ENCODE results near the gene TRIM32.

The TRIM32 gene

DNA sequence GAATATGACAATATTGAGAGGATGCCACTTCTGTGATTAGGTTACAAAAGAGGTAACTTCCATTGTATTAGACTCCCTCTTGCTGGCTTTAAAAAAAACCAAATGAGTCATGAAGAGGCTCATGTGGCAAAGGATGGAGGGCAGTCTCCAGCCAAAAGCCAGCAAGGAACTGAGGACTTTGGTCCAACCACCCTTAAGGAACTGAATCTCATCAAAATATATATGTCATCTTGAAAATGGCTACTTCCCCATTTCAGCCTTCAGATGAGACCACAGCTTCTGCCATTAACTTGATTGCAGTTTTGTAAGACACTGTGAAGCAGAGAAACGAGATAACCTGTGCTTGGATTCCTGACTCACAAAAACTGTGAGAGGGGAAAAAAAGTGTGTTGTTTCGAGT lies 15.5 kb upstream of the TRIM32 start:
- DNase-seq (ENCODE audit: extremely low spot score), result no peak
- TF ChIP-seq SP1 (IDR thresholded peaks at IDR 0.05), result no peak
- ChIA-PET CTCF (no interaction called here), POLR2A (no interaction called here)

DNA sequence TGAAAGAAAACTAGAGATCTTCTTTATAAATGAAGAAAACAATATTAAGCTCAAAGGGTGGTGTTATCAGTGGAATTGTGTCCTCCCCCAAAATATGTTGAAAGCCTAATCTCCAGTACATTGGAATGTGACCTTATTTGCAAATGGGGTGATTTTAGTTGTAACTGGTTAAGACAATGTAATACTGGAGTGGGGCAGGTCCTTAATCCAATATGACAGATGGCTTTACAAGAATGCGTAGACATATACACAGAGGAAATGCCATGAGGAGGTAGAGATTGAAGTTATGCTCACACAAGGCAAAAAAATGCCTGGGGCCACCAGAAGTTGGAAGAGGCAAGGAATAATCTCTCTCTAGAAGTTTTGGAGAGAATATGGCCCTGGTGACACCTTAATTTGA lies 13.7 kb upstream of the TRIM32 start:
- DNase-seq (ENCODE audit: extremely low spot score), result no peak
- ChIA-PET POLR2A (no interaction called here), CTCF (interaction anchor here (0.8 kb wide), 1 partner anchor 12 kb away, joined by 5 read pairs; no protein-coding TSS in a partner anchor)
- TF ChIP-seq ARNT (IDR thresholded peaks at IDR 0.05), result no peak
- TF ChIP-seq FOXM1 (IDR thresholded peaks at IDR 0.05; ENCODE audit: borderline replicate concordance), result no peak
- TF ChIP-seq PKNOX1 (IDR thresholded peaks at IDR 0.05), result no peak
- TF ChIP-seq NFRKB (IDR thresholded peaks at IDR 0.05), result no peak
- no peak for TF ChIP-seq HDGF (IDR thresholded peaks at IDR 0.05; ENCODE audit: borderline replicate concordance)
- TF ChIP-seq ZNF384 (IDR thresholded peaks at IDR 0.05), result no peak
- no peak for TF ChIP-seq SUZ12 (IDR thresholded peaks at IDR 0.05)
- no peak for TF ChIP-seq ELF4 (IDR thresholded peaks at IDR 0.05)
- TF ChIP-seq LEF1 (IDR thresholded peaks at IDR 0.05; ENCODE audit: borderline replicate concordance), result no peak
- no peak for TF ChIP-seq TARDBP (IDR thresholded peaks at IDR 0.05)
- no peak for TF ChIP-seq CTBP1 (IDR thresholded peaks at IDR 0.05; ENCODE audit: borderline replicate concordance)
- no peak for TF ChIP-seq FOXA1 (IDR thresholded peaks at IDR 0.05)
- TF ChIP-seq FOXK2 (IDR thresholded peaks at IDR 0.05), result no peak
- TF ChIP-seq BHLHE40 (IDR thresholded peaks at IDR 0.05; ENCODE audit: borderline replicate concordance), result no peak
- no peak for TF ChIP-seq SP1 (IDR thresholded peaks at IDR 0.05)
- no peak for TF ChIP-seq L3MBTL2 (conservative IDR thresholded peaks at IDR 0.05)

GRCh38 chr9:116674210-116674980 lies 12.7 kb upstream of the TRIM32 start:
- DNase-seq (ENCODE audit: extremely low spot score), result no peak
- POLR2A ChIA-PET, result no interaction called here
- TF ChIP-seq ARNT (IDR thresholded peaks at IDR 0.05) (no peak), SP1 (IDR thresholded peaks at IDR 0.05) (no peak), FOXK2 (IDR thresholded peaks at IDR 0.05) (no peak), SUZ12 (IDR thresholded peaks at IDR 0.05) (no peak), FOXM1 (IDR thresholded peaks at IDR 0.05; ENCODE audit: borderline replicate concordance) (no peak), BHLHE40 (IDR thresholded peaks at IDR 0.05; ENCODE audit: borderline replicate concordance) (no peak), LEF1 (IDR thresholded peaks at IDR 0.05; ENCODE audit: borderline replicate concordance) (no peak), ELF4 (IDR thresholded peaks at IDR 0.05) (no peak)
- CTCF ChIA-PET, result no interaction called here

- TF ChIP-seq HDGF (IDR thresholded peaks at IDR 0.05; ENCODE audit: borderline replicate concordance), result no peak
- TF ChIP-seq ZNF384 (IDR thresholded peaks at IDR 0.05), result no peak
- no peak for TF ChIP-seq SP1 (IDR thresholded peaks at IDR 0.05)
- no peak for TF ChIP-seq SUZ12 (IDR thresholded peaks at IDR 0.05)
- TF ChIP-seq ELF4 (IDR thresholded peaks at IDR 0.05), result no peak
- TF ChIP-seq PKNOX1 (IDR thresholded peaks at IDR 0.05), result no peak
- TF ChIP-seq ARNT (IDR thresholded peaks at IDR 0.05), result no peak
- TF ChIP-seq L3MBTL2 (conservative IDR thresholded peaks at IDR 0.05), result no peak
- no peak for TF ChIP-seq FOXK2 (IDR thresholded peaks at IDR 0.05)
- no peak for TF ChIP-seq FOXM1 (IDR thresholded peaks at IDR 0.05; ENCODE audit: borderline replicate concordance)
- ChIA-PET POLR2A (no interaction called here), CTCF (no interaction called here)
- no peak for DNase-seq (ENCODE audit: extremely low spot score)
Measured at GRCh38 chr9:116683535-116683934, 3.6 kb upstream of the TRIM32 start.

DNA sequence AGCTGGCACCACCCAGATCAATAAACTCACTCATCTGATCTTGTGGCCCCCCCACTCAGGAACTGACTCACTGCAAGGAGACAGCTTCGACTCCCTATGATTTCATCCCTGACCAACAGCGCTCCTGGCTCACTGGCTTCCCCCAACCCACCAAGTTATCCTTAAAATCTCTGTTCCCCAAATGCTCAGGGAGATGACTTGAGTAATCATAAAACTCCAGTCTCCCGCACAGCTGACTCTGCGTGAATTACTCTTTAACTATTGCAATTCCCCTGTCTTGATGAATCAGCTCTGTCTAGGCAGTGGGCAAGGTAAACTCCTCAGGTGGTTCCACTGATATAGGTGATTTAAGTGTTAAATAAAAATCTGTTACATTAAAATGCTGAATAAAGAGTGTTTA lies 1.9 kb upstream of the TRIM32 start:
- no peak for DNase-seq (ENCODE audit: extremely low spot score)
- no peak for TF ChIP-seq FOXK2 (IDR thresholded peaks at IDR 0.05)
- TF ChIP-seq FOXA1 (IDR thresholded peaks at IDR 0.05), result no peak
- no peak for TF ChIP-seq FOXM1 (IDR thresholded peaks at IDR 0.05; ENCODE audit: borderline replicate concordance)
- TF ChIP-seq SUZ12 (IDR thresholded peaks at IDR 0.05), result no peak
- TF ChIP-seq L3MBTL2 (conservative IDR thresholded peaks at IDR 0.05), result no peak
- no peak for TF ChIP-seq ARNT (IDR thresholded peaks at IDR 0.05)
- ChIA-PET POLR2A (no interaction called here), CTCF (no interaction called here)

DNA sequence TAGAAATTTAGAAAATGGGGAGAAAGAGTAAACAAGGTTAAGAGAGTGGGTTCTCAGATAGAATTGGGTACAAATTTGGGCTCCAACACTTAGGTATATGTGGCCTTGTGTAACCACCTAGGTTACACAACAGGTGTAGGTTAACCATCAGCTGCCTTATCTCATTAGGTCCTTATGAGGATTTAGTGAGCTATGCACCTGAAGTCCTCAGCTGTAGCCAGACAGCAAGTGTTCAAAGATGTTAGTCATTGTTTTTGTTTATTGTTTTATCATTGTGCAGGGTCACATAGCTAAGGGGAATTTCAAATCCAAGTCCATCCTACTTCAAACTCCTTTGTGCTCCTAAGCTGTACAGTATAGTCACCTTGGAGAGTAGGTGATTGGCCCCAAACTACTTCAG lies 970 bp upstream of the TRIM32 start:
- no peak for TF ChIP-seq NFRKB (IDR thresholded peaks at IDR 0.05)
- no peak for TF ChIP-seq FOXM1 (IDR thresholded peaks at IDR 0.05; ENCODE audit: borderline replicate concordance)
- ChIA-PET CTCF (no interaction called here), POLR2A (interaction anchor here (0.6 to 2.1 kb wide), 3 partner anchors 12 to 43 kb away, joined by 3 to 12 read pairs (median 4); no protein-coding TSS in a partner anchor)

DNA sequence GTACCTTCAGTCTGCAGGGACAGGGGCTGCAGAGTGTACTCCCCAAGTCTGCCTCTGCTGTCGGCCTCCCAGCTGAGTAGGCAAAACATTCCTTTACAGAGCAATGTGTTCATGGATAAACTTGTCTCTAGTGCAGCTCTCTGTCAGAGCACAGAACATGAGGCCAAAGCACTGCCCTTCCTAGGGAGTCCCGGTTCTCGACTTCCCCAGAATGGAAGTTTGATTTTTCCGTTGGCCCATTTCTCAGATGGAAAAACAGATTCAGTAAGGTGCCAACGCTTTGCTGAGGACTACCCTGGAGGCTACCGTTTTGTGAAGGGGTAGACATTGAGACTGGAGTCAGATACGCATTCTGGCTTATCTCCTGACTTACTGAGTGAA lies 422 bp upstream of the TRIM32 start:
- no peak for DNase-seq (ENCODE audit: extremely low spot score)
- POLR2A ChIA-PET, result interaction anchor here (0.6 to 2.1 kb wide), 4 partner anchors 11 to 42 kb away, joined by 3 to 12 read pairs (median 4); no protein-coding TSS in a partner anchor
- no peak for TF ChIP-seq LEF1 (IDR thresholded peaks at IDR 0.05; ENCODE audit: borderline replicate concordance)
- CTCF ChIA-PET, result no interaction called here

More for the DNA sequence above, 970 bp upstream of the TRIM32 start:
- DNase-seq (ENCODE audit: extremely low spot score), result no peak

GRCh38 chr9:116687754-116688135 lies 640 bp downstream of the TRIM32 start:
- ChIA-PET POLR2A (interaction anchor here (2.1 kb wide), 1 partner anchor 10 kb away, joined by 12 read pairs; no protein-coding TSS in a partner anchor), CTCF (no interaction called here)
- no peak for DNase-seq (ENCODE audit: extremely low spot score)
- TF ChIP-seq ZNF384 (IDR thresholded peaks at IDR 0.05) (no peak), L3MBTL2 (conservative IDR thresholded peaks at IDR 0.05) (peak; percentile 49)

Data from HEK293T (cell line).